Nephron progenitor cell (in vitro differentiated cells): Measurements from ENCODE around the gene NUMB.
"Not testable (repeated sequence)": the region's sequence is repeated elsewhere in the genome, so short reads cannot be mapped to it uniquely, and the experiment has no call there.

Experiments used
- DNase-seq: peaks from one replicate; pipeline ENCODE4 v3.0.0; 2021
- H3K27ac Mint-ChIP-seq: 2 replicates; pipeline ENCODE4 v1.8.0; 2021; ENCODE audit warnings: mild to moderate bottlenecking, moderate library complexity, mixed read lengths
- H3K27me3 Mint-ChIP-seq: 2 replicates; pipeline ENCODE4 v1.8.0; 2021; ENCODE audit warnings: mild to moderate bottlenecking, low read depth, mixed read lengths; ENCODE audit not compliant: poor library complexity
- H3K36me3 Mint-ChIP-seq: 2 replicates; pipeline ENCODE4 v1.8.0; 2021; ENCODE audit warnings: low read depth, mixed read lengths
- H3K4me1 Mint-ChIP-seq: 2 replicates; pipeline ENCODE4 v1.8.0; 2021; ENCODE audit warnings: mixed read lengths
- H3K4me3 Mint-ChIP-seq: 2 replicates; pipeline ENCODE4 v1.8.0; 2021; ENCODE audit warnings: mild to moderate bottlenecking, moderate library complexity, mixed read lengths
- H3K9me3 Mint-ChIP-seq: 2 replicates; pipeline ENCODE4 v1.8.0; 2021; ENCODE audit warnings: mild to moderate bottlenecking, moderate library complexity, mixed read lengths
- CTCF ChIP-seq: fragments of 200-600 bp; sonication (generic); IDR thresholded peaks from 2 replicates; pipeline ENCODE4 v1.5.0; 2021; ENCODE audit warnings: antibody characterized with exemption

The NUMB gene

GRCh38 chr14:73386342-73386741 is 72.0 kb downstream of the NUMB start:
- TF ChIP-seq CTCF, result no peak
- Mint-ChIP-seq H3K27me3 (peaks cover 6% of the 10 kb centered on the region), H3K27ac (no peak overlapping the region), H3K36me3 (peaks cover 45% of the 10 kb centered on the region), H3K4me3 (no peak overlapping the region), H3K9me3 (peaks cover 36% of the 10 kb centered on the region), H3K4me1 (no peaks in the 10 kb centered on the region)
- no peak for DNase-seq

GRCh38 chr14:73385021-73385420 is 73.3 kb downstream of the NUMB start:
- not testable (repeated sequence) for H3K27me3 Mint-ChIP-seq, H3K4me3 Mint-ChIP-seq, DNase-seq, H3K4me1 Mint-ChIP-seq, H3K27ac Mint-ChIP-seq
- Mint-ChIP-seq H3K9me3 (peaks cover 36% of the 10 kb centered on the region), H3K36me3 (peaks cover 45% of the 10 kb centered on the region)

DNA sequence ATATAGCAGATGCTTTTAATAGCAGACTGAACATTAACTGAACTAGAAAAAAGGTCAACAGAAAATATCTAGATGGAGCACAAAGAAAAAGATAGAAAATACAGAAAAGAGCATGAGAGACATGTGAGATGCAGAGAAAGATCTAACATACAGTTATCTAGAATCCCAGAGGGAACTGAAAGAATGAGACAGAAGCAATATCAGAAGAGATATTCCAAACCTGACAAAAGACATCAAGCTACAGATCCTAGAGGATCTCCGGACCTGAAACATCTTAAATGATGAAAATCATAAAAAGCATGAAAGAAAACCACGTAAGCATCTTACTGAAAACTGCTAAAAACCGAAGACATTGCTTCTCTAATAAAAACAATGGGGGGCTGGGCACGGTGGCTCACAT is 75.0 kb downstream of the NUMB start:
- peaks cover 6% of the 10 kb centered on the region for H3K27me3 Mint-ChIP-seq
- no peak for DNase-seq
- no peak overlapping the region for H3K4me3 Mint-ChIP-seq
- no peak for TF ChIP-seq CTCF
- H3K27ac Mint-ChIP-seq, result no peak overlapping the region
- no peaks in the 10 kb centered on the region for H3K4me1 Mint-ChIP-seq
- H3K36me3 Mint-ChIP-seq, result peaks cover 40% of the 10 kb centered on the region
- H3K9me3 Mint-ChIP-seq, result peaks cover 36% of the 10 kb centered on the region

GRCh38 chr14:73381380-73382013 is 76.8 kb downstream of the NUMB start:
- no peak for TF ChIP-seq CTCF
- Mint-ChIP-seq H3K9me3 (peaks cover 30% of the 10 kb centered on the region), H3K27ac (no peak overlapping the region), H3K4me1 (no peaks in the 10 kb centered on the region), H3K36me3 (peaks cover 32% of the 10 kb centered on the region), H3K4me3 (no peak overlapping the region), H3K27me3 (peaks cover 6% of the 10 kb centered on the region)
- no peak for DNase-seq

DNA sequence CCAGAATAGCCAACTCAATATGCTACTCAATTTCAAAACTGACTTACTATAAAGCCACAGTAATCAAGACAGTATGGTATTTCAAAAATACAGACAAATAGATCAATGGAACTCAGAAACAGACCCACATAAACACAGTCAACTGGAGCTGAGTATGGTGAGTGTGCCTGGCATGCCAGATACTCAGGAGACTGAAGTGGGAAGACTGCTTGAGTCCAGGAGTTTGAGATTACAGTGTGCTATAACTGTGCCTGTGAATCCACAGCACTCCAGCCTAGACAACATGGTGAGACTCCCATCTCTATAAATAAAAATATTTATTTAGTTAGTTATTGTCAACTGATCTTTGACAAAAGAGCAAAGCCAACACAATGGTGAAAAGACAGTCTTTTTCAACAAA is 81.8 kb downstream of the NUMB start:
- Mint-ChIP-seq H3K27ac (no peak overlapping the region), H3K4me3 (no peak overlapping the region), H3K27me3 (no peaks in the 10 kb centered on the region), H3K36me3 (no peaks in the 10 kb centered on the region), H3K4me1 (peaks cover 4% of the 10 kb centered on the region), H3K9me3 (no peaks in the 10 kb centered on the region)
- DNase-seq, result no peak
- TF ChIP-seq CTCF, result no peak

DNA sequence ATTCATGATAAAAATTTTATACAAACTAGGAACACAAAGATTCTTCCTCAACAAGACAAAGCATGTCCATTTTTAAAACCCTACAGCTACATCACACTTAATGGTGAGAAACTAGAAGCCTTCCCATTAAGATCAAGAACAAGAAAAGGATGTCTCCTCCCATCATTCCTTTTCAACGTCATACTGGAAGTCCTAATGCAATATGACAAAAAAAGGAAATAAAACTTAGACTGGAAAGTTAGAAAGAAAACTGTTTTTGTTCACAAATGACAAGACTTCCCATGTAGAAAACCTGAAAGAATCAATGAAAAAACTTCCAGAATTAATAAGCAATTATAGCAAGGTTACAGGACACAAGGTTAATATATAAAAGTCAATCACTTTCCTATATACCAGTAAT is 82.5 kb downstream of the NUMB start:
- H3K36me3 Mint-ChIP-seq, result no peaks in the 10 kb centered on the region

More for the DNA sequence above, 82.5 kb downstream of the NUMB start:
- TF ChIP-seq CTCF, result no peak
- no peak for DNase-seq
- Mint-ChIP-seq H3K9me3 (no peaks in the 10 kb centered on the region), H3K27ac (no peak overlapping the region), H3K27me3 (no peaks in the 10 kb centered on the region), H3K4me3 (no peak overlapping the region), H3K4me1 (peaks cover 5% of the 10 kb centered on the region)
